ENCODE results near the gene POLR3B.

The POLR3B gene

GRCh38 chr12:106519607-106520021, 162.1 kb downstream of the POLR3B start:
- Histone ChIP-seq H3K4me3 (ENCODE audit: low read length) (no peak overlapping the region), H3K27me3 (ENCODE audit: control insufficient read depth, insufficient read depth, low read length) (no peaks in the 10 kb centered on the region), H3K9me3 (ENCODE audit: control insufficient read depth, low read depth, low read length) (no peaks in the 10 kb centered on the region), H3K4me1 (ENCODE audit: control insufficient read depth, low read depth, low read length) (no peaks in the 10 kb centered on the region), H3K27ac (ENCODE audit: low read length) (no peak overlapping the region), H3K36me3 (ENCODE audit: control insufficient read depth, low read depth, low read length) (no peaks in the 10 kb centered on the region), H3K9ac (ENCODE audit: low read length) (no peak overlapping the region)

GRCh38 chr12:106521901-106522300, 164.4 kb downstream of the POLR3B start:
- no peak overlapping the region for H3K4me3 ChIP-seq (ENCODE audit: low read length)
- H3K4me1 ChIP-seq (ENCODE audit: control insufficient read depth, low read depth, low read length), result no peaks in the 10 kb centered on the region
- H3K9ac ChIP-seq (ENCODE audit: low read length), result no peak overlapping the region
- no peaks in the 10 kb centered on the region for H3K36me3 ChIP-seq (ENCODE audit: control insufficient read depth, low read depth, low read length)
- H3K27me3 ChIP-seq (ENCODE audit: control insufficient read depth, insufficient read depth, low read length), result no peaks in the 10 kb centered on the region
- H3K27ac ChIP-seq (ENCODE audit: low read length), result no peak overlapping the region
- H3K9me3 ChIP-seq (ENCODE audit: control insufficient read depth, low read depth, low read length), result no peaks in the 10 kb centered on the region

GRCh38 chr12:106522708-106523107, 165.2 kb downstream of the POLR3B start:
- no peak overlapping the region for H3K9ac ChIP-seq (ENCODE audit: low read length)
- no peak overlapping the region for H3K27ac ChIP-seq (ENCODE audit: low read length)
- no peak overlapping the region for H3K4me3 ChIP-seq (ENCODE audit: low read length)
- no peaks in the 10 kb centered on the region for H3K9me3 ChIP-seq (ENCODE audit: control insufficient read depth, low read depth, low read length)
- no peaks in the 10 kb centered on the region for H3K27me3 ChIP-seq (ENCODE audit: control insufficient read depth, insufficient read depth, low read length)
- no peaks in the 10 kb centered on the region for H3K36me3 ChIP-seq (ENCODE audit: control insufficient read depth, low read depth, low read length)
- no peaks in the 10 kb centered on the region for H3K4me1 ChIP-seq (ENCODE audit: control insufficient read depth, low read depth, low read length)

GRCh38 chr12:106527356-106527755, 169.8 kb downstream of the POLR3B start:
- no peaks in the 10 kb centered on the region for H3K36me3 ChIP-seq (ENCODE audit: control insufficient read depth, low read depth, low read length)
- no peaks in the 10 kb centered on the region for H3K9me3 ChIP-seq (ENCODE audit: control insufficient read depth, low read depth, low read length)
- no peaks in the 10 kb centered on the region for H3K27me3 ChIP-seq (ENCODE audit: control insufficient read depth, insufficient read depth, low read length)
- H3K4me1 ChIP-seq (ENCODE audit: control insufficient read depth, low read depth, low read length), result no peaks in the 10 kb centered on the region
- no peak overlapping the region for H3K27ac ChIP-seq (ENCODE audit: low read length)
- no peak overlapping the region for H3K4me3 ChIP-seq (ENCODE audit: low read length)
- no peak overlapping the region for H3K9ac ChIP-seq (ENCODE audit: low read length)

- Histone ChIP-seq H3K27me3 (ENCODE audit: control insufficient read depth, insufficient read depth, low read length) (no peaks in the 10 kb centered on the region), H3K4me3 (ENCODE audit: low read length) (no peak overlapping the region), H3K9me3 (ENCODE audit: control insufficient read depth, low read depth, low read length) (peaks cover 6% of the 10 kb centered on the region), H3K36me3 (ENCODE audit: control insufficient read depth, low read depth, low read length) (no peaks in the 10 kb centered on the region), H3K9ac (ENCODE audit: low read length) (no peak overlapping the region), H3K4me1 (ENCODE audit: control insufficient read depth, low read depth, low read length) (no peaks in the 10 kb centered on the region), H3K27ac (ENCODE audit: low read length) (no peak overlapping the region)
Measured at GRCh38 chr12:106541201-106541600, 183.7 kb downstream of the POLR3B start.

- no peak overlapping the region for H3K27ac ChIP-seq (ENCODE audit: low read length)
- no peaks in the 10 kb centered on the region for H3K36me3 ChIP-seq (ENCODE audit: control insufficient read depth, low read depth, low read length)
- no peak overlapping the region for H3K4me3 ChIP-seq (ENCODE audit: low read length)
- H3K9me3 ChIP-seq (ENCODE audit: control insufficient read depth, low read depth, low read length), result peaks cover 11% of the 10 kb centered on the region
- no peak overlapping the region for H3K9ac ChIP-seq (ENCODE audit: low read length)
- H3K27me3 ChIP-seq (ENCODE audit: control insufficient read depth, insufficient read depth, low read length), result no peaks in the 10 kb centered on the region
- H3K4me1 ChIP-seq (ENCODE audit: control insufficient read depth, low read depth, low read length), result no peaks in the 10 kb centered on the region
Measured at GRCh38 chr12:106551410-106551809, 193.9 kb downstream of the POLR3B start.

GRCh38 chr12:106552228-106552627, 194.7 kb downstream of the POLR3B start:
- peaks cover 11% of the 10 kb centered on the region for H3K9me3 ChIP-seq (ENCODE audit: control insufficient read depth, low read depth, low read length)
- H3K27me3 ChIP-seq (ENCODE audit: control insufficient read depth, insufficient read depth, low read length), result no peaks in the 10 kb centered on the region
- no peak overlapping the region for H3K9ac ChIP-seq (ENCODE audit: low read length)

More at GRCh38 chr12:106552228-106552627, 194.7 kb downstream of the POLR3B start:
- Histone ChIP-seq H3K36me3 (ENCODE audit: control insufficient read depth, low read depth, low read length) (no peaks in the 10 kb centered on the region), H3K27ac (ENCODE audit: low read length) (no peak overlapping the region), H3K4me3 (ENCODE audit: low read length) (no peak overlapping the region), H3K4me1 (ENCODE audit: control insufficient read depth, low read depth, low read length) (no peaks in the 10 kb centered on the region)

Measured in iPS-18a (cell line).